ENCODE measurements around the gene PTPRZ1. TPM values are rescaled to one million over a fixed set of nuclear protein-coding genes. Genes with fewer than 3 reads are reported as not detected.

The PTPRZ1 gene
- total RNA-seq, 3 donors from 2014 or later (not counting 1 experiment from before 2014, with no cell fraction given), result not detected

DNA sequence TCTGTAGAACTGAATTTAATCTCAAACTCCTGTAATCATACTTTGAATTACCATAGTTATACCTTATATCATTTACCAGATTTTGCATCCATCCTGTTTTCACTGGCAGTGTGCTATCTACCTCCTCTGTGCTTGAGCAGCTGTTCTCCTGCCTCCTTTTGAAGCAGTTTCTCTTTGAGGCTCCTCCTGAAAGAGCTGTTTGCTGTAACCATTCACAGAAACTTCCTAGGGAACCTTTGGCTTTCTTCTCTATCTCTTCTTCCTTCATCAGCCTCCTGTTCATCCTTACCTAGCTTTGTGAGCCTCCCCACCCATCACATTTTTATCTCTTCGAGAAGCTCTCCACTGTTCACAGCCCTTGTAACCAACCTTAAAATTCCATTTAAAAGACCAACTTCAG lies 162.9 kb downstream of the PTPRZ1 start:
- Histone ChIP-seq H3K36me3 (ENCODE audit: control insufficient read depth, insufficient read depth, low read length) (no peaks in the 10 kb centered on the region), H3K27me3 (ENCODE audit: control insufficient read depth, insufficient read depth, low read length) (no peaks in the 10 kb centered on the region), H3K4me3 (ENCODE audit: low read length) (no peak overlapping the region), H3K4me1 (ENCODE audit: control insufficient read depth, insufficient read depth, low read length) (no peaks in the 10 kb centered on the region), H3K27ac (ENCODE audit: low read length) (no peak overlapping the region), H3K9me3 (ENCODE audit: control insufficient read depth, insufficient read depth, low read length) (no peaks in the 10 kb centered on the region)
- Mint-ChIP-seq H3K4me3 (no peak overlapping the region), H3K9me3 (peaks cover 2 to 3% of the 10 kb centered on the region in 2 donors), H3K4me1 (no peaks in the 10 kb centered on the region), H3K27ac (no peak overlapping the region), H3K36me3 (no peaks in the 10 kb centered on the region), H3K27me3 (ENCODE audit: low read depth in 2 of 2) (no peaks in the 10 kb centered on the region)
- intact Hi-C loops (cut with micrococcal nuclease), result no loop called here
- no peak for TF ChIP-seq CTCF (IDR thresholded peaks at IDR 0.05)
- 91% methylated on average over 1 of the region's 1 CpG for WGBS (ENCODE audit: insufficient coverage)
- ATAC-seq (no peak), DNase-seq (no peak)

DNA sequence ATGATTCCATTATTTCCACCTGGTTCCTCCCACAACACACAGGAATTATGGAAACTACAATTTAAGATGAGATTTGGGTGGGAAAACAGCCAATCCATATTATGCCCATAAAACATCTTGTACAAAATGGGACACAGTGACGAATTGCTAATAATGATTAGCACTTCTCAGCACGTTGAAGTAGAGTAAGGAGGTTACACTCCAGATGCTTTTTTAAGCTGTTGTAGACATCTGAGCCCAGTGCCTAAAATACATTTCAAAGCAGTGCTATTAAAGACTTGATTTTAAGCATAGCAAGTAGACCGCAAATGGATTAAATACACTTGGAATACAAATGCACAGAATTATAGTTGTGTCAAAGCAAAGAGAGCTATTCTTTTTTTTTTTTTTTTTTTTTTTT lies 165.2 kb downstream of the PTPRZ1 start:
- no peaks in the 10 kb centered on the region for H3K36me3 ChIP-seq (ENCODE audit: control insufficient read depth, insufficient read depth, low read length)
- intact Hi-C loops (cut with micrococcal nuclease), result no loop called here
- H3K4me3 ChIP-seq (ENCODE audit: low read length), result no peak overlapping the region
- H3K27ac ChIP-seq (ENCODE audit: low read length), result no peak overlapping the region
- H3K4me3 Mint-ChIP-seq, result no peak overlapping the region
- H3K27ac Mint-ChIP-seq, result no peak overlapping the region
- H3K27me3 ChIP-seq (ENCODE audit: control insufficient read depth, insufficient read depth, low read length), result no peaks in the 10 kb centered on the region
- ATAC-seq (no peak), DNase-seq (no peak)
- WGBS (ENCODE audit: insufficient coverage), result 85% methylated on average over 2 of the region's 3 CpGs
- H3K4me1 Mint-ChIP-seq, result no peaks in the 10 kb centered on the region
- TF ChIP-seq CTCF (IDR thresholded peaks at IDR 0.05), result no peak
- H3K27me3 Mint-ChIP-seq (ENCODE audit: low read depth in 2 of 2), result no peaks in the 10 kb centered on the region
- no peaks in the 10 kb centered on the region for H3K9me3 ChIP-seq (ENCODE audit: control insufficient read depth, insufficient read depth, low read length)
- H3K9me3 Mint-ChIP-seq, result peaks cover 2 to 5% of the 10 kb centered on the region in 2 donors
- H3K36me3 Mint-ChIP-seq, result no peaks in the 10 kb centered on the region
- H3K4me1 ChIP-seq (ENCODE audit: control insufficient read depth, insufficient read depth, low read length), result no peaks in the 10 kb centered on the region

GRCh38 chr7:122038904-122039303 lies 165.9 kb downstream of the PTPRZ1 start:
- no peaks in the 10 kb centered on the region for H3K4me1 ChIP-seq (ENCODE audit: control insufficient read depth, insufficient read depth, low read length)
- no peak for TF ChIP-seq CTCF (IDR thresholded peaks at IDR 0.05)
- no peaks in the 10 kb centered on the region for H3K36me3 ChIP-seq (ENCODE audit: control insufficient read depth, insufficient read depth, low read length)
- H3K4me3 ChIP-seq (ENCODE audit: low read length), result no peak overlapping the region
- Mint-ChIP-seq H3K36me3 (no peaks in the 10 kb centered on the region), H3K27ac (no peak overlapping the region), H3K9me3 (peaks cover 2 to 5% of the 10 kb centered on the region in 2 donors), H3K4me1 (no peaks in the 10 kb centered on the region), H3K4me3 (no peak overlapping the region), H3K27me3 (ENCODE audit: low read depth in 2 of 2) (no peaks in the 10 kb centered on the region)
- DNase-seq, result no peak
- no peak for ATAC-seq
- intact Hi-C loops (cut with micrococcal nuclease), result no loop called here
- 72% methylated on average over 2 of the region's 3 CpGs for whole genome bisulfite sequencing (ENCODE audit: insufficient coverage)
- no peaks in the 10 kb centered on the region for H3K27me3 ChIP-seq (ENCODE audit: control insufficient read depth, insufficient read depth, low read length)
- H3K27ac ChIP-seq (ENCODE audit: low read length), result no peak overlapping the region
- no peaks in the 10 kb centered on the region for H3K9me3 ChIP-seq (ENCODE audit: control insufficient read depth, insufficient read depth, low read length)

DNA sequence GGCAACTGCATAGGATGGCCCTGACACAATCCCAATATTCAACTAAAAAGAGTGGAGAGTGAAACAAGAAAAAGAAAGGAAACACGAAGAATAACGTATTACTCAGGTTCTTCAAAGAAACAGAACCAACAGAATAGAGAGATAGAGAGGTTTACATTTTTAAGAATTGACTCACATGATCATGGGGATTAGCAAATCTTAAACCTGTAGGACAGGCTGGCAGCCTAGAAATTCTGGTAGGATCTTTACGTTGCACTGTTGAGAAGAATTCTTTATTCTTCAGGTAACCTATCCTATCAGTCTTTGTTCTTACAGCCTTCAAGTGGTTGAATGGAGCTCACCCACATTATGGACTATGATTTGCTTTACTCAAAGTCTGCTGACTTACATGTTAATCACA lies 167.2 kb downstream of the PTPRZ1 start:
- H3K36me3 Mint-ChIP-seq, result no peaks in the 10 kb centered on the region
- no peak overlapping the region for H3K4me3 Mint-ChIP-seq
- Histone ChIP-seq H3K27me3 (ENCODE audit: control insufficient read depth, insufficient read depth, low read length) (no peaks in the 10 kb centered on the region), H3K4me3 (ENCODE audit: low read length) (no peak overlapping the region), H3K9me3 (ENCODE audit: control insufficient read depth, insufficient read depth, low read length) (no peaks in the 10 kb centered on the region), H3K27ac (ENCODE audit: low read length) (no peak overlapping the region), H3K4me1 (ENCODE audit: control insufficient read depth, insufficient read depth, low read length) (no peaks in the 10 kb centered on the region), H3K36me3 (ENCODE audit: control insufficient read depth, insufficient read depth, low read length) (no peaks in the 10 kb centered on the region)
- intact Hi-C loops (cut with micrococcal nuclease), result no loop called here
- H3K27ac Mint-ChIP-seq, result no peak overlapping the region
- ATAC-seq, result no peak
- no peak for TF ChIP-seq CTCF (IDR thresholded peaks at IDR 0.05)
- DNase-seq, result no peak
- H3K27me3 Mint-ChIP-seq (ENCODE audit: low read depth in 2 of 2), result no peaks in the 10 kb centered on the region
- H3K9me3 Mint-ChIP-seq, result peaks cover 2 to 5% of the 10 kb centered on the region in 2 donors
- 93% methylated on average over 3 of the region's 3 CpGs for WGBS (ENCODE audit: insufficient coverage)
- no peaks in the 10 kb centered on the region for H3K4me1 Mint-ChIP-seq

Data from natural killer cell (primary cell).